Activated CD8-positive, alpha-beta T cell treated with anti-CD3 and anti-CD28 coated beads for 36 hours (primary cell): ENCODE results near the gene GOLGA6B. TPM values are rescaled to one million over a fixed set of nuclear protein-coding genes. Genes with fewer than 3 reads are reported as not detected.
"Not testable (repeated sequence)": the region's sequence is repeated elsewhere in the genome, so short reads cannot be mapped to it uniquely, and the experiment has no call there.

Source experiments
- ATAC-seq: fragments of 200-7000 bp; cut with Tn5 transposase; one replicate; pipeline ENCODE4 v1.10.0; 2021; ENCODE audit warnings: mild to moderate bottlenecking, moderate library complexity
- CTCF ChIA-PET: fragments of 350-600 bp; sonication (Branson Sonifier 250); formaldehyde crosslinking; loops from one replicate; lab custom pipeline; 2021; ENCODE audit warnings: antibody characterized with exemption; lab: Charles Lee
- POLR2A ChIA-PET: fragments of 350-600 bp; sonication (Branson Sonifier 250); formaldehyde crosslinking; loops from one replicate; lab custom pipeline; 2021; ENCODE audit warnings: antibody characterized with exemption; lab: Charles Lee
- DNase-seq: peaks from one replicate; pipeline ENCODE4 v3.0.0-alpha.2; 2020
- H3K27ac Mint-ChIP-seq: one replicate; pipeline ENCODE4 v1.8.0; 2021; ENCODE audit warnings: mild to moderate bottlenecking, mixed read lengths
- H3K27me3 Mint-ChIP-seq: one replicate; pipeline ENCODE4 v1.8.0; 2021; ENCODE audit warnings: mixed read lengths
- H3K36me3 Mint-ChIP-seq: one replicate; pipeline ENCODE4 v1.8.0; 2021; ENCODE audit warnings: low read depth, mixed read lengths
- H3K4me1 Mint-ChIP-seq: one replicate; pipeline ENCODE4 v1.8.0; 2021; ENCODE audit warnings: low read depth, mixed read lengths
- H3K4me3 Mint-ChIP-seq: one replicate; pipeline ENCODE4 v1.8.0; 2021; ENCODE audit warnings: mild to moderate bottlenecking, moderate library complexity, mixed read lengths
- H3K9me3 Mint-ChIP-seq: one replicate; pipeline ENCODE4 v1.8.0; 2021; ENCODE audit warnings: mixed read lengths
- CTCF ChIP-seq: fragments of 200-600 bp; IDR thresholded peaks from one replicate; pipeline ENCODE4 v1.8.0; 2022; ENCODE audit warnings: antibody characterized with exemption, mild to moderate bottlenecking
- intact Hi-C: fragments of 100-400 bp; cut with micrococcal nuclease; formaldehyde crosslinking; loops from one replicate; pipeline ENCODE4 v1.10.0; 2022
- total RNA-seq, 2 experiments: library from RNA; stranded (reverse); gene quantifications; one replicate each; pipeline ENCODE4 v1.2.3, GENCODE V29; 2021

The GOLGA6B gene
- total RNA-seq, 2 experiments from 2014 or later, result not detected

GRCh38 chr15:72661081-72661480 is 6.6 kb downstream of the GOLGA6B start:
- H3K9me3 Mint-ChIP-seq, DNase-seq, POLR2A ChIA-PET, H3K27me3 Mint-ChIP-seq, intact Hi-C loops, H3K36me3 Mint-ChIP-seq, CTCF ChIA-PET, H3K27ac Mint-ChIP-seq, ATAC-seq, H3K4me1 Mint-ChIP-seq, H3K4me3 Mint-ChIP-seq: not testable (repeated sequence)

GRCh38 chr15:72663931-72664330 is 9.4 kb downstream of the GOLGA6B start:
- H3K4me3 Mint-ChIP-seq, H3K4me1 Mint-ChIP-seq, H3K36me3 Mint-ChIP-seq, H3K27me3 Mint-ChIP-seq, ATAC-seq, CTCF ChIA-PET, H3K27ac Mint-ChIP-seq, POLR2A ChIA-PET, intact Hi-C loops, H3K9me3 Mint-ChIP-seq: not testable (repeated sequence)
- peak; percentile 4 for DNase-seq

GRCh38 chr15:72665706-72666105 is 11.2 kb downstream of the GOLGA6B start:
- intact Hi-C loops, CTCF ChIA-PET, DNase-seq, H3K4me1 Mint-ChIP-seq, ATAC-seq, POLR2A ChIA-PET, H3K36me3 Mint-ChIP-seq, H3K9me3 Mint-ChIP-seq, H3K27me3 Mint-ChIP-seq, H3K4me3 Mint-ChIP-seq, H3K27ac Mint-ChIP-seq: not testable (repeated sequence)

GRCh38 chr15:72669803-72670202 is 15.3 kb downstream of the GOLGA6B start:
- H3K27me3 Mint-ChIP-seq, H3K4me3 Mint-ChIP-seq, H3K4me1 Mint-ChIP-seq, H3K27ac Mint-ChIP-seq, POLR2A ChIA-PET, H3K9me3 Mint-ChIP-seq, CTCF ChIA-PET, ATAC-seq, H3K36me3 Mint-ChIP-seq, DNase-seq: not testable (repeated sequence)
- intact Hi-C loops, result loop anchor here (10.0 kb wide), 1 partner anchor 75 kb away; no protein-coding TSS in a partner anchor

GRCh38 chr15:72670656-72671352 is 16.3 kb downstream of the GOLGA6B start:
- H3K4me1 Mint-ChIP-seq, H3K27ac Mint-ChIP-seq: not testable (repeated sequence)

DNA sequence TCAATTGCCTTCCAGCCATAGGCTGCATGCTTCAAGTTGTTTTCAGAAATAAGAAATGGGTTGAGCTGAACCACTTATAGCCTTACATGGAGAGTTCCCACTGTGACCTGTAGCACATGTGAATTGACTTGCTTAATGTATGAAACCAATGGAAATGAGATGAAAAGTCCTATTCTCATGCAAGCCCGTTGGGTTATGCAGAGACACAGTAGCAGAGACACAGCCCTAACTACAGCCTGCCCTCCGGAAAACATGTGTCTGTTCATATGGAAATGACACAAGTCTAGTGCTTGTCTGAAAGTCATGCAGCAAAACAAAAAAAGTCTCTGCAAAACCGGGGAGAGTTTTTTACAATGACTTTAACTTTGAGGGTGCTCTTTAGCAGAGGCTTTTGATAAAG is 17.0 kb downstream of the GOLGA6B start:
- ATAC-seq (no peak), DNase-seq (no peak)
- CTCF ChIA-PET, result interaction anchor here (0.6 to 2.2 kb wide), 22 partner anchors 9 to 503 kb away, joined by 3 to 28 read pairs (median 4); partner anchors contain the start of genes BBS4 and HIGD2B
- intact Hi-C loops, result loop anchor here (10.0 kb wide), 1 partner anchor 77 kb away; no protein-coding TSS in a partner anchor
- Mint-ChIP-seq H3K4me3 (no peak overlapping the region), H3K9me3 (no peaks in the 10 kb centered on the region), H3K4me1 (peaks cover 5% of the 10 kb centered on the region), H3K27ac (no peak overlapping the region), H3K36me3 (no peaks in the 10 kb centered on the region), H3K27me3 (peaks cover 10% of the 10 kb centered on the region)
- POLR2A ChIA-PET, result no interaction called here
- no peak for TF ChIP-seq CTCF

More at GRCh38 chr15:72670656-72671352, 16.3 kb downstream of the GOLGA6B start:
- H3K9me3 Mint-ChIP-seq, H3K36me3 Mint-ChIP-seq, POLR2A ChIA-PET, H3K27me3 Mint-ChIP-seq: not testable (repeated sequence)
- peak overlapping the region; percentile 62 for H3K4me3 Mint-ChIP-seq
- DNase-seq, result peak; percentile 89
- peak; percentile 97 for ATAC-seq
- intact Hi-C loops, result loop anchor here (10.0 kb wide), 1 partner anchor 76 kb away; no protein-coding TSS in a partner anchor
- CTCF ChIA-PET, result interaction anchor here (0.6 to 2.2 kb wide), 20 partner anchors 10 to 503 kb away, joined by 3 to 28 read pairs (median 4); partner anchors contain the start of genes BBS4 and HIGD2B
- TF ChIP-seq CTCF, result peak; percentile 60

DNA sequence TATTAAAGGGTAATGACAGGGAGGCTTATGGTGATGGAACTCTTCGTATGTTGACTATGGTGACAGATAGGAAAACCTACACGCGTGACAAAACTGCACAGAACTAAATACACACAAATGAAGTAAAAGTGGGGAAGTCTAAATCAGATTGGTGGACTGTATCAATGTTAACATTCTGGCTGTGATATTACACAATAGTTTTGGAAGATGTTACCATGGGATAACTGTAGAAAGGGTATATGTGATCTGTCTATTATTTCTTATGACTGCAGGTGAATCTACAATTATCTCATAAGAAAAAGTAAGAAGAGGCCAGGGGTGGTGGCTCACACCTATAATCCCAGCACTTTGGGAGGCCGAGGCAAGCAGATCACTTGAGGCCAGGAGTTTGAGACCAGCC is 22.3 kb downstream of the GOLGA6B start:
- DNase-seq (no peak), ATAC-seq (no peak)
- Mint-ChIP-seq H3K4me1 (no peaks in the 10 kb centered on the region), H3K27me3 (peaks cover 15% of the 10 kb centered on the region), H3K27ac (no peak overlapping the region), H3K9me3 (no peaks in the 10 kb centered on the region), H3K4me3 (no peak overlapping the region), H3K36me3 (no peaks in the 10 kb centered on the region)
- POLR2A ChIA-PET, result no interaction called here
- CTCF ChIA-PET, result no interaction called here
- intact Hi-C loops, result loop anchor here (10.0 kb wide), 1 partner anchor 82 kb away; no protein-coding TSS in a partner anchor
- no peak for TF ChIP-seq CTCF
